ENCODE measurements around the gene RLF. TPM values are rescaled to one million over a fixed set of nuclear protein-coding genes. Genes with fewer than 3 reads are reported as not detected.
"Not testable (repeated sequence)": the region's sequence is repeated elsewhere in the genome, so short reads cannot be mapped to it uniquely, and the experiment has no call there.

RLF gene
- total and polyA plus RNA-seq, 4 donors = 1.7 to 13.4 (median 6.3) TPM

DNA sequence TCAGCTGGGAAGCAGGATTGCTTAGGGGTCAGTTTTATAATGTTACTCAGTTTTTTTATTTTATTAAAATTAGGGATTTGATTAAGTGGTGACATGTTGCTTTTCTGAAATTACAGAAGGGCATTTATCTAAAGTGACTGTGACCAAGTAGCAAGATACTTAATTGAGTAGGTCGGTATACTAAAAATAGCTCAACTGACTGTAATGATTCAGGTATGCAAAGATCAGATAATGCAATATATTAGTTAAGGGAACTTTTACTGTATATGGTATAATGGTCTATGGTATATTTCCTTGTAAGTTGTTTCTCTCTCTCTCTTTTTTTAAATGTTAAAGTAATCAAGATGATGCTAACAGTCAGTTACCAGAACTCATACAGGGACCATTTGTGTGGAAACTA, 26.2 kb downstream of the RLF start (continued):
- TF ChIP-seq, protein P1, sequence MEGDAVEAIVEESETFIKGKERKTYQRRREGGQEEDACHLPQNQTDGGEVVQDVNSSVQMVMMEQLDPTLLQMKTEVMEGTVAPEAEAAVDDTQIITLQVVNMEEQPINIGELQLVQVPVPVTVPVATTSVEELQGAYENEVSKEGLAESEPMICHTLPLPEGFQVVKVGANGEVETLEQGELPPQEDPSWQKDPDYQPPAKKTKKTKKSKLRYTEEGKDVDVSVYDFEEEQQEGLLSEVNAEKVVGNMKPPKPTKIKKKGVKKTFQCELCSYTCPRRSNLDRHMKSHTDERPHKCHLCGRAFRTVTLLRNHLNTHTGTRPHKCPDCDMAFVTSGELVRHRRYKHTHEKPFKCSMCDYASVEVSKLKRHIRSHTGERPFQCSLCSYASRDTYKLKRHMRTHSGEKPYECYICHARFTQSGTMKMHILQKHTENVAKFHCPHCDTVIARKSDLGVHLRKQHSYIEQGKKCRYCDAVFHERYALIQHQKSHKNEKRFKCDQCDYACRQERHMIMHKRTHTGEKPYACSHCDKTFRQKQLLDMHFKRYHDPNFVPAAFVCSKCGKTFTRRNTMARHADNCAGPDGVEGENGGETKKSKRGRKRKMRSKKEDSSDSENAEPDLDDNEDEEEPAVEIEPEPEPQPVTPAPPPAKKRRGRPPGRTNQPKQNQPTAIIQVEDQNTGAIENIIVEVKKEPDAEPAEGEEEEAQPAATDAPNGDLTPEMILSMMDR (IDR thresholded peaks at IDR 0.05; ENCODE audit: low read depth, low read length, missing input control) = no peak
- TF ChIP-seq, protein P2, sequence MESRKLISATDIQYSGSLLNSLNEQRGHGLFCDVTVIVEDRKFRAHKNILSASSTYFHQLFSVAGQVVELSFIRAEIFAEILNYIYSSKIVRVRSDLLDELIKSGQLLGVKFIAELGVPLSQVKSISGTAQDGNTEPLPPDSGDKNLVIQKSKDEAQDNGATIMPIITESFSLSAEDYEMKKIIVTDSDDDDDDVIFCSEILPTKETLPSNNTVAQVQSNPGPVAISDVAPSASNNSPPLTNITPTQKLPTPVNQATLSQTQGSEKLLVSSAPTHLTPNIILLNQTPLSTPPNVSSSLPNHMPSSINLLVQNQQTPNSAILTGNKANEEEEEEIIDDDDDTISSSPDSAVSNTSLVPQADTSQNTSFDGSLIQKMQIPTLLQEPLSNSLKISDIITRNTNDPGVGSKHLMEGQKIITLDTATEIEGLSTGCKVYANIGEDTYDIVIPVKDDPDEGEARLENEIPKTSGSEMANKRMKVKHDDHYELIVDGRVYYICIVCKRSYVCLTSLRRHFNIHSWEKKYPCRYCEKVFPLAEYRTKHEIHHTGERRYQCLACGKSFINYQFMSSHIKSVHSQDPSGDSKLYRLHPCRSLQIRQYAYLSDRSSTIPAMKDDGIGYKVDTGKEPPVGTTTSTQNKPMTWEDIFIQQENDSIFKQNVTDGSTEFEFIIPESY (IDR thresholded peaks at IDR 0.05) = no peak
- TF ChIP-seq, protein P3, sequence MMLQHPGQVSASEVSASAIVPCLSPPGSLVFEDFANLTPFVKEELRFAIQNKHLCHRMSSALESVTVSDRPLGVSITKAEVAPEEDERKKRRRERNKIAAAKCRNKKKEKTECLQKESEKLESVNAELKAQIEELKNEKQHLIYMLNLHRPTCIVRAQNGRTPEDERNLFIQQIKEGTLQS (IDR thresholded peaks at IDR 0.05) = no peak
- no peak for TF ChIP-seq HNF4G (IDR thresholded peaks at IDR 0.05)

DNA sequence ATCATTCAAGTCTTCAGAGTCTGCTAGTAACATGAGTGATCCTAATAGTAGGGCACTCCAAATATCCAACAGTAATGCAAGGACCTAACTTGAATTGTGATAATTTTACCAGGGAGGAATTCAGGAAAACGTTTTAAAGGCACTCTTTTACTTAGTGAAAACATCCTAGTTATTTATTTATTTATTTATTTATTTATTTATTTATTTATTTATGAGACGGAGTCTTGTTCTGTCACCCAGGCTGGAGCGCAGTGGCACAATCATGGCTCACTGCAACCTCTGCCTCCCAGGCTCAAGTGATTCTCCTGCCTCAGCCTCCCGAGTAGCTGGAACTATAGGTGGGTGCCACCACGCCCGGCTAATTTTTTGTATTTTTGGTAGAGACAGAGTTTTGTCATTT, 33.5 kb downstream of the RLF start:
- not testable (repeated sequence) for H3K4me1 ChIP-seq (ENCODE audit: control insufficient read depth in 4 of 4, insufficient read depth in 4 of 4, low read length in 3 of 4); H3K27me3 ChIP-seq (ENCODE audit: control insufficient read depth in 4 of 4, insufficient read depth in 4 of 4, low read length in 3 of 4); H3K4me3 ChIP-seq (ENCODE audit: low read depth in 1 of 3, low read length in 3 of 3); H3K27ac ChIP-seq (ENCODE audit: low read depth in 1 of 2, low read length in 2 of 2); H3K9me3 ChIP-seq (ENCODE audit: control insufficient read depth in 4 of 4, low read length in 3 of 4); DNase-seq (ENCODE audit: low spot score); H3K9ac ChIP-seq (ENCODE audit: low read depth in 1 of 2, low read length in 2 of 2)
- peaks cover 2 to 20% (median 16%) of the 10 kb centered on the region in 4 donors for H3K36me3 ChIP-seq (ENCODE audit: control insufficient read depth in 4 of 4, insufficient read depth in 3 of 4, low read depth in 1 of 4, low read length in 3 of 4)
- 97% methylated on average over 6 of the region's 6 CpGs for WGBS

DNA sequence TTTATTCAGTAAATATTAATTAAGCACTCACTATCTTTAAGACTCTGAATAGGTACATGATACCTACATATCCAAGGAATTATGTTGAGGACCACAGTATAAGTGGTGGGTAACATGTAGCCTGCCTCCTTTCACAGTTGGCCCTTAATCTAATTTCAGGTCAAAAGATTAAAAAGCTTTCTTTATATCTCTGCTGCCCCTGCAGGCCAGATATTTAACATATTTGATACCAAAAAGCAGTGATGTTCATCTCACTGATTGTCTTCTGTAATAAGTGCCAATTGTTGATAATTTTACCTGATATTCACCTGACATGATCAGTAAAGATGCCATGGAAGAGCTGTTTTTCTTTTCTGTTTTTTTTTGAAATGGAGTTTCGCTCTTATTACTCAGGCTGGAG, 36.5 kb downstream of the RLF start:
- TF ChIP-seq FOXA1 (IDR thresholded peaks at IDR 0.05) (no peak), RXRA (IDR thresholded peaks at IDR 0.05) (no peak), RAD21 (IDR thresholded peaks at IDR 0.05) (no peak), FOXA2 (IDR thresholded peaks at IDR 0.05) (no peak), HNF4A (conservative IDR thresholded peaks at IDR 0.05) (no peak), EGR1 (IDR thresholded peaks at IDR 0.05; ENCODE audit: low read depth in 2 of 2) (no peak)
- TF ChIP-seq, protein P1 (IDR thresholded peaks at IDR 0.05; ENCODE audit: low read depth, low read length, missing input control) = peak; percentile 3
- TF ChIP-seq, protein P2 (IDR thresholded peaks at IDR 0.05) = no peak
- Histone ChIP-seq H3K9ac (ENCODE audit: low read depth in 1 of 2, low read length in 2 of 2) (no peak overlapping the region), H3K27me3 (ENCODE audit: control insufficient read depth in 4 of 4, insufficient read depth in 4 of 4, low read length in 3 of 4) (no peaks in the 10 kb centered on the region), H3K4me1 (ENCODE audit: control insufficient read depth in 4 of 4, insufficient read depth in 4 of 4, low read length in 3 of 4) (peaks cover 0 to 2% (median under 1%) of the 10 kb centered on the region in 4 donors), H3K36me3 (ENCODE audit: control insufficient read depth in 4 of 4, insufficient read depth in 3 of 4, low read depth in 1 of 4, low read length in 3 of 4) (peaks cover 2 to 18% (median 7%) of the 10 kb centered on the region in 4 donors), H3K9me3 (ENCODE audit: control insufficient read depth in 4 of 4, low read length in 3 of 4) (no peaks in the 10 kb centered on the region), H3K27ac (ENCODE audit: low read depth in 1 of 2, low read length in 2 of 2) (no peak overlapping the region), H3K4me3 (ENCODE audit: low read depth in 1 of 3, low read length in 3 of 3) (no peak overlapping the region)
- WGBS = 100% methylated on average over 1 of the region's 1 CpG
- DNase-seq (ENCODE audit: low spot score) = no peak

Data from liver (tissue), 9 donors.